Measurements from ENCODE around the gene ENKUR.

ENKUR gene, protein sequence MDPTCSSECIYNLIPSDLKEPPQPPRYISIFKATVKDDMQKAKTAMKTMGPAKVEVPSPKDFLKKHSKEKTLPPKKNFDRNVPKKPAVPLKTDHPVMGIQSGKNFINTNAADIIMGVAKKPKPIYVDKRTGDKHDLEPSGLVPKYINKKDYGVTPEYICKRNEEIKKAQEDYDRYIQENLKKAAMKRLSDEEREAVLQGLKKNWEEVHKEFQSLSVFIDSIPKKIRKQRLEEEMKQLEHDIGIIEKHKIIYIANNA

DNA sequence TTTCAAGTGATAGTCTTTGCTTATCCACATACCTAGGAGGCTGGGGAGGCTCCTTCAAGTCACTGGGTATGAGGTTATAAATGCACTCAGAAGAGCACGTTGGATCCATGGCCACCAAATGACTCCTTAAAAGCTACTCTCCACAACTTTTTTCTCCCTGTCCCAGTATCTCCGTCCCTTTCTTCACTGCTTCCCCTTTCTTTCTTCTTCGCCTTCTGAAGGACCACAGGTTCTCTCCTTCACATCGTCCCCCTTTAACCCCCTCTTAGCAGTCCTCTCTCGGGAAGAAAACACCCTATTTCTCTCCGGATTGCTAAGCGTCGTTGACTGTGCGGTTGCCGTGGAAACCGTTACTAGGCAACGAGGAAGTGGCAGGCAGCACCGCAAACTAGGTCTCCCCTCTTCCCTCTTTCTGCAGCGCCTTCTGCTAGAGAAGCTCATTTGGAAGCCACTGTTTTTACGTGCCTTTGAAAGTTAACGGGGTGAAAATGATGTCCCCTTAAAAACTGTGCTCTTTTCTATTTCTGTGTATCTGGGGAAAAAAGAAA is at the start of gene ENKUR:
Gene ENKUR (minus strand): TSS at position 331 of the 548 bp plus-strand sequence. CDS start 222 bp downstream, at position 109.
- DNase-seq, result peak; percentile 92

- DNase-seq, result no peak
Observed at GRCh38 chr10:25064401-25064800, 48.4 kb upstream of the ENKUR start.

- DNase-seq, result no peak
Observed at GRCh38 chr10:25063644-25064043, 47.7 kb upstream of the ENKUR start.

DNA sequence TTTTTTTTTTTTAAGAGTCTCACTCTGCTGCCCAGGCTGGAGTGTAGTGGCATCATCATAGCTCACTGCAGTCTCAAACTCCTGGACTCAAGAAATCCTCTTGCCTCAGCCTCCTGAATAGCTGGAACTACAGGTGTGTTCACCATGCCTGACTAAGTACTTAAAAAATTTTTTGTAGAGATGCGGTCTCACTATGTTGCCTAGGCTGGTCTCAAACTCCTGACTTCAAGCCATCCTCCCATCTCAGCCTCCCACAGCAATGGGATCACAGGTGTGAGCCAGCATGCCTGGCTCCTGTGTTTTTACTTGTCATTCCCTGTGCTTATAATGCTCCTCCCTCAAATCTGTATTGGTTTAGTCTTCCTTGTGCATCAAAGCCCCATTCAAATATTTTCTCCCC is 47.2 kb upstream of the ENKUR start:
- no peak for DNase-seq

DNA sequence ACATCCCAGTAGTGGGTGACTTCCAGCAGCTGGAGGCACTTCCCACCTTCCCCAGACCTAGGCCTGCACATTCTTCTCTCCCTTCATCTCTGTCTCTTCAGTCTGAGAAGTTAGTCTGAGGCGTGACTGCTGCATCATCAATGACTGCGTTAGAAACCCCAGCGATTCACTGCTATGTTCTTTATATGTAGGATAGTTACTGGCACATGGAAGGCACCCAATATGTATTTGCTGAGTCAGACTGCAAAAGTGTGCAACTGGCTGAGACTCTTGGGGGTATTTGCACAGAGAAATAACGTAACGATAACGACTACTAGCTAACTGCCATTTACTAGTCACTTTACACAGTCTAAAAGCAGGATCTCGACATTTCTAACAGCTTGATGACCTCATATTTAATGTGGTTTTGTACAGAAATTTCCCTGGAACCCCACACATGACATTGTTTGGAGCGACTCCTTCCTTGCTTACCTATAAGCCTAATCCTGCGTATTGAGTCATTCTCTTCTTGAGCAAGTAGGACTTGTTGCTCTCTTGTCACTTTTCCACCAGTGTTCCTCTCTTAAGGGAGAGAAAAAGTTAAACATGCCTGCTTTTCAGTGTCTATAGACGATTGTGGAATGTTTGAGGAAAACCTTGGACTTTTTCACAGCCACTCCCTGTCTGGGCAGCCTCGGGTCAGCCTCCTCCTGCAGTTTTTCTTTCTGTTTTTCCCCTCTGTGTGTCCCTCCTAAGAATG is 45.9 kb upstream of the ENKUR start:
- DNase-seq, result no peak

GRCh38 chr10:25061125-25061524 is 45.2 kb upstream of the ENKUR start:
- DNase-seq, result no peak

- no peak for DNase-seq
Observed at GRCh38 chr10:25059990-25060389, 44.0 kb upstream of the ENKUR start.

DNA sequence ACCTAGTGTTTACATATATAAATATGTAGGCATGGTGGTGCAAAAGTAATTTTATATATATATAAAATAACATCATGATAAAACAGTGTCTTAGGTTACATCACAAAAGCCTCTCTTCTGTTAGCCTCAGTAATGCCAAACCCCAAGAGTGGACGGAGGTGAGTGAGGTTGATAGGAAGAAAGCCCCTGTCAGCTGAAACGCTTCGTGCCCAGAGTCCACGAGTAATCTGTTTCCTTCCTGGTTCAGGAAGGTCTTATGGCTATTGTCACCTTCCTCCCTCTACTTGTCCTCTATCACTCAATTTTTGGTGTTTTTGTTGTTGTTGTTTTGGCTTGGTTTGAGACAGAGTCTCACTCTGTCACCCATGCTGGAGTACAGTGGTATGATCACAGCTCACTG is 41.9 kb upstream of the ENKUR start:
- no peak for DNase-seq

DNA sequence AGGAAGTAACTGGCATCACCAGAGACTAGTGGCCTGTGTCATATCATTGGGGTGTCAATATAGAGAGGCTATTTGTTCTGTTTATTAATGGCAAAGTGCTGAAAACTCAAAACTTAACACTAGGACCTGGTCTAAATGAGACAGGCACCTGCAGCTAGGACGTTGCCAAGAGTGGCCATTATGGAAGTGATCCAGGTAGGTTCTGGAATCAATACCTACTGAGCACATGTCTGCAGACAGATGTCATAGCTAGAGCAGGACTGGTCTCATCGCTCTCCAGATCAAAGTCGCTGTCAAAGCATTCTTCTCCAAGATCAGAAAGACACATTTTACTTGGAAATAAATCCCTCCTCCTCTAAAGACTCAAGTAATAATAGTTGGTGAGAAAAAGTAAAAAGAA is 40.8 kb upstream of the ENKUR start:
- no peak for DNase-seq

- no peak for DNase-seq
Observed at GRCh38 chr10:25052012-25052411, 36.1 kb upstream of the ENKUR start.

GRCh38 chr10:25050402-25050801 is 34.4 kb upstream of the ENKUR start:
- DNase-seq, result no peak

DNA sequence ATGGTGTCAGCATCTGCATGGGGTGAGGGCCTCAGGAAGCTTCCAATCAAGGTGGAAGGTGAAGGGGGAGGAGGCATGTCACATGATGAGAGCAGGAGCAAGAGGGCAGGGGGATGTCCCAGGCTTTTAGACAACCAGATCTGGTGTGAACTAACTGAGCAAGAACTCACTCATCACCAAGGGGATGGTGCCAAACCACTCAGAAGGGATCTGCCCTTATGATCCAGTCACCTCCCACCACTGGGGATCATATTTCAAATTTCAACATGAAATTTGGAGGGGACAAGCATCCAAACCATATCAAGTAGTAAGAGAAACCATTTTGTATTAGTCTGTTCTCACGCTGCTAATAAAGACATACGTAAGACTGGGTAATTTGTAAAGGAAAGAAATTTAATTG is 34.0 kb upstream of the ENKUR start:
- no peak for DNase-seq

- DNase-seq, result no peak
Observed at GRCh38 chr10:25048450-25048849, 32.5 kb upstream of the ENKUR start.

DNA sequence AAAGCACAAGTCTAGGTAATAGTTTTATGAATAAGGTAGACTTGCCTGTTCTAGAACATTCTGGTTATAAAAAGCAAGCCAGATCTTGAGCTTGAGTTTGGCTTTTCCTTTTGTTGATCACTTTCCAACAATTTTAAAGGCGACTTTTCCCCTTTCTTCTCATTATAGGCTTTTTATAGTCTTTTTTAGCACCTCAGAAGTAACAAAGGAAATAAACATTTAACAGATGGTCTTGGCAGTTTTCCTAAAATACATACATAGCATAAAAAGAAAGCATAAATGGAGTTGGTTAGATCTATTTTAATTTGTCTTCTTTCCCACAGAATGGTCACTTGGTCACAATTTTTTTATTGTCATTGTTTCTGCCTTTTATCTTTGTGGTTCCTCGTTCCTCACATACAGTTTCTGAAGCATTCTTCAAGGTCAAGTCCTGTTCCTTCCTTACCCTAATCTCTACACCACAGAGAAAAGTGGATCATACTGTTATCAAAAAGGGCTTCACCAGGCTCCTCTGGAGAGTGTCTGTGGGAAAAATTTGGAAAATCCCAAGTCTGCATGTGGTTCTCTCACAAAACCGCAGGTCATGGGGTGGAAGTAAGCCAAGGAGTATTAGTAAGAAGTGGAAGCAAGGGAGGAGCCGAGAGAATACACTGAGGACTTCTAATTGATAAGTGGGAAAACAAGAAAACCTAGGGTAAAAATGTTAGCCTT is 31.8 kb upstream of the ENKUR start:
- no peak for DNase-seq

GRCh38 chr10:25047088-25047487 is 31.1 kb upstream of the ENKUR start:
- no peak for DNase-seq

DNA sequence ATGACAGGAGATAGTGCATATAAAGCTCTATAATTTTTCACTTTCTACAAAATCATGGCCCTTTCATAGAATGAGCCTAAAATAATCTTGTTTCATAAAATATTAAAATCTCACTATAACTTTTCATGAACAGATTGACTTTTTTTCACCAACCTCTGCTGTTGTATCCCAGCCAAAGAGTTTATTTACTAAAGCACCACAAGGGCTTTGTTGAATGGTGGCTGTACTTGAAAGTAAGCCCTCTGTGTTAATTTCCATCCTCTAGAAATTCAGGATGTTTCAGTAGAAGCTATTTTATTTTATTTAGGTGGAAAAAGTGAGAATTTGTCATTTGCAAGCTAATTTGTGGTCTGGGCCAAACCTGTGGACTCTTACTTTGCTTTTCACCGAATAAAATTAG is 30.7 kb upstream of the ENKUR start:
- DNase-seq, result no peak

- no peak for DNase-seq
Observed at GRCh38 chr10:25039531-25039930, 23.6 kb upstream of the ENKUR start.

DNA sequence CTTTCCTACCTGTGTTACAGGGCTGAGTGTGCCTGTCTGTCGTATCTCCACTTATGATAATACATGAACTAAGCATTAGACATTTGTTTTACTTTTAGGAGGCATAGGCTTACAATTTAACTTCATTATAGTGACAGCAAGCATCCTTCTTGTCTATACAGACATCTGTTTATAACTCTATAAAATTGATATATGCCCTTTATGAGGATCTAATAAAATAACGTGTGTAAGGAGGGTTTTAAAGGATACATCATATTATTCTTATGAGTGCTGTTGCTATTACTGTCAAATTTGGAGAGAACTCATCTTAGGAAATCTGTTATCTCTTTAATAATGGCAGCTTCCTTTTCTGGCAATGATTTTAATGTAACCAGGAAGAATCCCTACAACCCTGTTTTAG is 22.4 kb upstream of the ENKUR start:
- DNase-seq, result no peak

- no peak for DNase-seq
Observed at GRCh38 chr10:25036381-25036780, 20.4 kb upstream of the ENKUR start.

DNA sequence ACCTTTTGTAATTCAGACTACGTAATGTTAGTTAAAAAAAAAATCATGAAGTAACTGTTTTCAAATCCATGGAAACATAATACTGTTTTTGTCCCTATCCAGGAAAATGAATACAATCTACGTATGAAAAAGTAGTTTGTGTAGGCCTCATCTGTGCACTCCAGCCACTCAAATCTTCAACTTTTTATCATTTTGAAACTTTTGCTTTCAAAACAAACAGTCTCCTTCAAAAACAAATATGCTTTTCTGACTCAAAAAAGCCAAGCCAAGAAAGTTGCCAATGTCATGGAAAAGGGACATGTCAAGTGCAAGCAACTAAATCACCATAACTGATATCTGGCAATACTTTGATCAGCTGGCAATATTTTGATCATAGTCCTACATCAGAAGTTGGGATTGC is 13.6 kb upstream of the ENKUR start:
- DNase-seq, result no peak

- DNase-seq, result no peak
Observed at GRCh38 chr10:25028711-25029110, 12.8 kb upstream of the ENKUR start.

DNA sequence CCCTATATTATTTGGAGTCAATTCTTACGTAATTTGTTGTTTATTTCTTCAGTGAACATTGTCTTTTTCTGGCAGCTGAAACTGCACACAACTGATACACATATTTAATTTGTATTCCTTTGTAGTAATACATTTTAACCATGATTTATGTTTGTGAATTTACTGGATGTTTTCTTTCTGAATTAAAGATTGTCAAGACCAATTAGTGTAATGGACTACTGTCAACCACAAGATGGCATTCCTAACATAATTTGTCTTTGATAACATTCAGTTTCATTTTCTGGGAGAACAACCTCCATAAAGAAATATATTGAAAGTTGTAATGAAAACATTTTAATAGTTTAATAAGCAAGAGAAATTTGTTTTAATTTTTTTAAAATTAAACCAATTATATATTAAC is 10.5 kb upstream of the ENKUR start:
- DNase-seq, result no peak

DNA sequence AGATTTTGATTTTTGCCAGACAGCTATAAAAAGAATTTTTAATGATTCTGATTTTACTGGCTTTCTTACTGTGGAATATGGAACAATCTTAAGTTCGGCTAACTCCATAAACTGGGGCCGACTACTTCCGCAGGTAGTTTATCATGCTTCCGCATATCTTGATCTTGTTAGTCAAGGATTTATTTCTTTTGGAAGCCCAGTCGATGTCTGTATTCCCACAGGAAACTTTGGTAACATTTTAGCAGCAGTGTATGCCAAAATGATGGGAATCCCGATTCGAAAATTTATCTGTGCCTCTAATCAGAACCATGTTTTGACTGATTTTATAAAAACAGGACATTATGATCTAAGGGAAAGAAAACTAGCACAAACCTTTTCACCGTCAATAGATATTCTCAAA is 8.6 kb upstream of the ENKUR start:
- DNase-seq, result no peak

GRCh38 chr10:25023278-25023677 is 7.3 kb upstream of the ENKUR start:
- no peak for DNase-seq

All from activated CD4-positive, alpha-beta T cell treated with anti-CD3 and anti-CD28 coated beads, Interleukin-10, Interleukin-2, amounts not matched to agents 100 ng/mL and 50 ng/mL, durations not matched to agents 16 hours and 8 hours (primary cell).